HL-60 (cell line): ENCODE results near the gene CACNA1D.

Experiments
- CTCF ChIP-seq: IDR thresholded peaks from one replicate; pipeline ENCODE4 v1.5.1; 2011; ENCODE audit warnings: low read length, control low read depth, inconsistent platforms; ENCODE audit not compliant: insufficient read depth
- GABPA ChIP-seq: IDR thresholded peaks from 2 replicates; pipeline ENCODE4 v1.6.1; 2012; ENCODE audit warnings: low read depth
- POLR2AphosphoS5 ChIP-seq: IDR thresholded peaks from 2 replicates; pipeline ENCODE4 v1.6.1; 2012; ENCODE audit warnings: low read depth
- SPI1 ChIP-seq: IDR thresholded peaks from 2 replicates; pipeline ENCODE4 v1.6.1; 2012; ENCODE audit warnings: low read depth, mild to moderate bottlenecking, borderline replicate concordance
- TF ChIP-seq, protein P1 (sequence below): IDR thresholded peaks from 2 replicates; pipeline ENCODE4 v1.6.1; 2012; ENCODE audit warnings: low read depth; ENCODE audit not compliant: insufficient replicate concordance

GRCh38 chr3:53765753-53766152, 271.3 kb downstream of the CACNA1D start:
- TF ChIP-seq POLR2AphosphoS5 (no peak), CTCF (no peak), GABPA (no peak), SPI1 (no peak)
- TF ChIP-seq, protein P1, sequence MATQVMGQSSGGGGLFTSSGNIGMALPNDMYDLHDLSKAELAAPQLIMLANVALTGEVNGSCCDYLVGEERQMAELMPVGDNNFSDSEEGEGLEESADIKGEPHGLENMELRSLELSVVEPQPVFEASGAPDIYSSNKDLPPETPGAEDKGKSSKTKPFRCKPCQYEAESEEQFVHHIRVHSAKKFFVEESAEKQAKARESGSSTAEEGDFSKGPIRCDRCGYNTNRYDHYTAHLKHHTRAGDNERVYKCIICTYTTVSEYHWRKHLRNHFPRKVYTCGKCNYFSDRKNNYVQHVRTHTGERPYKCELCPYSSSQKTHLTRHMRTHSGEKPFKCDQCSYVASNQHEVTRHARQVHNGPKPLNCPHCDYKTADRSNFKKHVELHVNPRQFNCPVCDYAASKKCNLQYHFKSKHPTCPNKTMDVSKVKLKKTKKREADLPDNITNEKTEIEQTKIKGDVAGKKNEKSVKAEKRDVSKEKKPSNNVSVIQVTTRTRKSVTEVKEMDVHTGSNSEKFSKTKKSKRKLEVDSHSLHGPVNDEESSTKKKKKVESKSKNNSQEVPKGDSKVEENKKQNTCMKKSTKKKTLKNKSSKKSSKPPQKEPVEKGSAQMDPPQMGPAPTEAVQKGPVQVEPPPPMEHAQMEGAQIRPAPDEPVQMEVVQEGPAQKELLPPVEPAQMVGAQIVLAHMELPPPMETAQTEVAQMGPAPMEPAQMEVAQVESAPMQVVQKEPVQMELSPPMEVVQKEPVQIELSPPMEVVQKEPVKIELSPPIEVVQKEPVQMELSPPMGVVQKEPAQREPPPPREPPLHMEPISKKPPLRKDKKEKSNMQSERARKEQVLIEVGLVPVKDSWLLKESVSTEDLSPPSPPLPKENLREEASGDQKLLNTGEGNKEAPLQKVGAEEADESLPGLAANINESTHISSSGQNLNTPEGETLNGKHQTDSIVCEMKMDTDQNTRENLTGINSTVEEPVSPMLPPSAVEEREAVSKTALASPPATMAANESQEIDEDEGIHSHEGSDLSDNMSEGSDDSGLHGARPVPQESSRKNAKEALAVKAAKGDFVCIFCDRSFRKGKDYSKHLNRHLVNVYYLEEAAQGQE, result no peak
